GM19035 (cell line): ENCODE measurements around the gene DNAJC12.
"Not testable (repeated sequence)": the region's sequence is repeated elsewhere in the genome, so short reads cannot be mapped to it uniquely, and the experiment has no call there.

Experiments used
- ATAC-seq: cut with Tn5 transposase; IDR thresholded peaks from one replicate; pipeline ENCODE4 v1.9.1; 2021; ENCODE audit not compliant: unreplicated experiment

Gene DNAJC12

GRCh38 chr10:67770537-67770936, 67.5 kb downstream of the DNAJC12 start:
- peak; percentile 69 for ATAC-seq

- no peak for ATAC-seq
Measured at GRCh38 chr10:67767244-67767643, 70.7 kb downstream of the DNAJC12 start.

- peak; percentile 81 for ATAC-seq
Measured at GRCh38 chr10:67764012-67764822, 73.8 kb downstream of the DNAJC12 start.

- peak; percentile 35 for ATAC-seq
Measured at GRCh38 chr10:67763499-67764011, 74.4 kb downstream of the DNAJC12 start.

GRCh38 chr10:67762567-67762966, 75.4 kb downstream of the DNAJC12 start:
- not testable (repeated sequence) for ATAC-seq

GRCh38 chr10:67760272-67760671, 77.7 kb downstream of the DNAJC12 start:
- ATAC-seq, result no peak
